Neural progenitor cell (in vitro differentiated cells): Measurements from ENCODE around the gene NACA2. TPM values are rescaled to one million over a fixed set of nuclear protein-coding genes. Genes with fewer than 3 reads are reported as not detected.

Experiments used
- DNase-seq: peaks from one replicate; pipeline ENCODE4 v3.0.0-alpha.2; 2016; ENCODE audit warnings: low spot score
- H2AFZ ChIP-seq: fragments of 200-600 bp; sonication (generic); replicated peaks from 2 replicates; pipeline ENCODE4 v1.6.1; 2016; ENCODE audit warnings: antibody characterized with exemption
- H3F3A ChIP-seq: fragments of 200-600 bp; sonication (generic); 2 replicates; pipeline ENCODE4 v1.6.1; 2016; ENCODE audit warnings: antibody characterized with exemption, low read depth
- H3K27ac ChIP-seq: fragments of 200-600 bp; sonication (generic); 2 replicates; pipeline ENCODE4 v1.5.1; 2016; ENCODE audit warnings: mild to moderate bottlenecking
- H3K27me3 ChIP-seq: fragments of 200-600 bp; sonication (generic); 2 replicates; pipeline ENCODE4 v1.6.1; 2016; ENCODE audit warnings: mild to moderate bottlenecking, moderate library complexity
- H3K36me3 ChIP-seq: fragments of 200-600 bp; sonication (generic); 2 replicates; pipeline ENCODE4 v1.5.1; 2016
- H3K4me1 ChIP-seq: fragments of 200-600 bp; sonication (generic); 2 replicates; pipeline ENCODE4 v1.6.1; 2016; ENCODE audit warnings: mixed run types
- H3K4me2 ChIP-seq: fragments of 200-600 bp; sonication (generic); 2 replicates; pipeline ENCODE4 v1.6.1; 2016
- H3K4me3 ChIP-seq: fragments of 200-600 bp; sonication (generic); 2 replicates; pipeline ENCODE4 v1.5.1; 2016
- H3K79me2 ChIP-seq: fragments of 200-600 bp; sonication (generic); 2 replicates; pipeline ENCODE4 v1.6.1; 2016; ENCODE audit warnings: low read depth
- H3K9ac ChIP-seq: fragments of 200-600 bp; sonication (generic); 2 replicates; pipeline ENCODE4 v1.6.1; 2016
- H3K9me3 ChIP-seq: fragments of 200-600 bp; sonication (generic); 2 replicates; pipeline ENCODE4 v1.5.1; 2016; ENCODE audit warnings: low read depth
- H4K20me1 ChIP-seq: fragments of 200-600 bp; sonication (generic); 2 replicates; pipeline ENCODE4 v1.6.1; 2016; ENCODE audit warnings: low read depth
- H3K27ac Mint-ChIP-seq: 3 replicates; pipeline ENCODE4 v1.8.0; 2021; ENCODE audit warnings: mixed read lengths
- H3K27me3 Mint-ChIP-seq: 2 replicates; pipeline ENCODE4 v1.8.0; 2022; ENCODE audit warnings: low read depth, mild to moderate bottlenecking, inconsistent platforms, moderate library complexity, mixed read lengths; ENCODE audit not compliant: insufficient read depth
- H3K36me3 Mint-ChIP-seq: 3 replicates; pipeline ENCODE4 v1.8.0; 2021; ENCODE audit warnings: mixed read lengths
- H3K4me1 Mint-ChIP-seq: 3 replicates; pipeline ENCODE4 v1.8.0; 2021; ENCODE audit warnings: mixed read lengths
- H3K4me3 Mint-ChIP-seq: 3 replicates; pipeline ENCODE4 v1.8.0; 2021; ENCODE audit warnings: mild to moderate bottlenecking, moderate library complexity, mixed read lengths
- H3K9me3 Mint-ChIP-seq: 3 replicates; pipeline ENCODE4 v1.8.0; 2020; ENCODE audit warnings: mixed read lengths
- EZH2 ChIP-seq: fragments of 200-600 bp; sonication (generic); IDR thresholded peaks from 2 replicates; pipeline ENCODE4 v1.6.1; 2017; ENCODE audit warnings: antibody characterized with exemption, mild to moderate bottlenecking, moderate library complexity
- EZH2phosphoT487 ChIP-seq: fragments of 200-600 bp; sonication (generic); IDR thresholded peaks from 2 replicates; pipeline ENCODE4 v1.6.1; 2017; ENCODE audit warnings: antibody characterized with exemption
- total RNA-seq: library from RNA; depleted of rRNA; stranded (reverse); fragments of >200 nt; gene quantifications from 2 replicates; pipeline ENCODE4 v1.2.3, GENCODE V29; 2015; ENCODE audit warnings: low replicate concordance
- TF ChIP-seq, protein P1 (sequence below): fragments of 200-600 bp; sonication (generic); IDR thresholded peaks from 2 replicates; pipeline ENCODE4 v1.5.1; 2017; ENCODE audit warnings: antibody characterized with exemption, mild to moderate bottlenecking

The NACA2 gene
- total RNA-seq, 1 donor from 2014 or later = not detected

DNA sequence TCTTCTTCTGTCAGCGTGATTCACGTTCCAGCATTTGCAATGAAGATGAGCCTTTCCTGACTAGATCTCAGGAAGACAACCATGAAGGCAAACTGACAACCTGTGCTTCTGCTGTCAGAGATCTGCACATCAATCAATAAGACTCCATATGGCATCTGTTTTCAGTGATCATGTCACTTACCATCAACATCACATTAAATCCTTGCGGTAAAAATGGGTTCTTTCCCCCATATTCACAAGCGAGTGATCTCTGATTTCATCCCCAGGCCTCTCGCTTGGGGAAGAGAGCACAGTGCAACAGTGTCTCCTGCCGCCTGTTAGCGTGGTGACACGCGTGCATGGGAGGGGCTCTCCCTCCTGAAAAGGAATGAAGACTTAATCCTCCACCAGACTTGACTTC is 11.1 kb downstream of the NACA2 start:
- TF ChIP-seq, protein P1, sequence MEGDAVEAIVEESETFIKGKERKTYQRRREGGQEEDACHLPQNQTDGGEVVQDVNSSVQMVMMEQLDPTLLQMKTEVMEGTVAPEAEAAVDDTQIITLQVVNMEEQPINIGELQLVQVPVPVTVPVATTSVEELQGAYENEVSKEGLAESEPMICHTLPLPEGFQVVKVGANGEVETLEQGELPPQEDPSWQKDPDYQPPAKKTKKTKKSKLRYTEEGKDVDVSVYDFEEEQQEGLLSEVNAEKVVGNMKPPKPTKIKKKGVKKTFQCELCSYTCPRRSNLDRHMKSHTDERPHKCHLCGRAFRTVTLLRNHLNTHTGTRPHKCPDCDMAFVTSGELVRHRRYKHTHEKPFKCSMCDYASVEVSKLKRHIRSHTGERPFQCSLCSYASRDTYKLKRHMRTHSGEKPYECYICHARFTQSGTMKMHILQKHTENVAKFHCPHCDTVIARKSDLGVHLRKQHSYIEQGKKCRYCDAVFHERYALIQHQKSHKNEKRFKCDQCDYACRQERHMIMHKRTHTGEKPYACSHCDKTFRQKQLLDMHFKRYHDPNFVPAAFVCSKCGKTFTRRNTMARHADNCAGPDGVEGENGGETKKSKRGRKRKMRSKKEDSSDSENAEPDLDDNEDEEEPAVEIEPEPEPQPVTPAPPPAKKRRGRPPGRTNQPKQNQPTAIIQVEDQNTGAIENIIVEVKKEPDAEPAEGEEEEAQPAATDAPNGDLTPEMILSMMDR = peak; percentile 23
- TF ChIP-seq EZH2phosphoT487 = no peak
- no peak for TF ChIP-seq EZH2
- no peaks in the 10 kb centered on the region for H3K4me1 ChIP-seq
- no peak overlapping the region for H3K27ac ChIP-seq
- H3K9ac ChIP-seq = no peak overlapping the region
- H3K27ac Mint-ChIP-seq = no peak overlapping the region
- H3K4me2 ChIP-seq = no peak overlapping the region
- DNase-seq = peak; percentile 27
- no peaks in the 10 kb centered on the region for H3K79me2 ChIP-seq
- no peak overlapping the region for H3K4me3 Mint-ChIP-seq
- H3K4me1 Mint-ChIP-seq = no peaks in the 10 kb centered on the region
- no peaks in the 10 kb centered on the region for H4K20me1 ChIP-seq
- H3K4me3 ChIP-seq = no peak overlapping the region
- no peak overlapping the region for H2AFZ ChIP-seq
- H3K9me3 Mint-ChIP-seq = no peaks in the 10 kb centered on the region
- H3K27me3 Mint-ChIP-seq = no peaks in the 10 kb centered on the region
- no peaks in the 10 kb centered on the region for H3K9me3 ChIP-seq
- H3F3A ChIP-seq = no peaks in the 10 kb centered on the region
- H3K36me3 Mint-ChIP-seq = no peaks in the 10 kb centered on the region
- H3K27me3 ChIP-seq = no peaks in the 10 kb centered on the region
- no peaks in the 10 kb centered on the region for H3K36me3 ChIP-seq

DNA sequence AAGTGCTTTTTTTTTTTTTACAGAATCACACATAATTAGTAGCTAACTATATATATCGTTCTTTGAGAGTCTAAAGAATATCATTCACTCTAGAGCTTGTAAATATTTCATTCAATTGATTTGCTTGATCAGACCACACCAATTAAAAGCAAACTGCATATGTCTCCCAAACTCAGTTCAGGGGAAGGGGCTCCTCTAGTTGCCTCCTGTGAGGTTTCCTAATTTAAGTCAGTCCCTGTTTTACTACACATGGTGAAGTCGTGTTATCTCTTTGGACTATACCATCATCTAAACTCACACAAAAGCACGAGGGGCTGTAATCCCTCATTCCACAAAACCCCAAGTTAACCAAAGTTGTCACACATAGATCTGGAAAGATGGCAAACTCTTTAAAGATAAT is 11.7 kb downstream of the NACA2 start:
- Mint-ChIP-seq H3K27me3 (no peaks in the 10 kb centered on the region), H3K27ac (no peak overlapping the region), H3K4me3 (no peak overlapping the region), H3K36me3 (no peaks in the 10 kb centered on the region), H3K4me1 (no peaks in the 10 kb centered on the region), H3K9me3 (no peaks in the 10 kb centered on the region)
- DNase-seq = no peak
- Histone ChIP-seq H3K9ac (no peak overlapping the region), H3K27ac (no peak overlapping the region), H3K9me3 (no peaks in the 10 kb centered on the region), H3K36me3 (no peaks in the 10 kb centered on the region), H3K27me3 (no peaks in the 10 kb centered on the region), H3K4me3 (no peak overlapping the region), H3K79me2 (no peaks in the 10 kb centered on the region), H4K20me1 (no peaks in the 10 kb centered on the region), H3K4me1 (no peaks in the 10 kb centered on the region), H3F3A (no peaks in the 10 kb centered on the region), H3K4me2 (no peak overlapping the region), H2AFZ (no peak overlapping the region)
- TF ChIP-seq EZH2 (no peak), EZH2phosphoT487 (no peak)
- TF ChIP-seq, protein P1 = no peak

DNA sequence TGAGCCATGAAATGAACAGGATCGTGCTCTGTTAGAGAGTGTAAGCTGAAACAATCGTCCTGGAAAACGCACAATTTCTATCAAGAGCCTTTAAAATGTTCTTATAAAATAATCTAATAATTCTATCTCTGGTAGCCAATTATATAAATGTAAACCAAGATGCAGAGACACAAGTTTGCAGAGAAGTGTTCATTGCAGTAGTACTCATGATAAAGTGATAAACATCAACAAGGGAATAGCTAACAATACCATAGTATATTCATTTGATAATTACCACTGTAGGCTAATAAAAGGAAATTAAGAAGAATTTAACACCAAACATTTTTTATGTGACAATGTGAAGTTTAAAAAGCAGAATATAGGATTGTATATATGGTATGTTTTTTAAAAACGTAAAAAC is 12.4 kb downstream of the NACA2 start:
- Histone ChIP-seq H3K4me2 (no peak overlapping the region), H3K4me3 (no peak overlapping the region), H3K79me2 (no peaks in the 10 kb centered on the region), H3K27me3 (no peaks in the 10 kb centered on the region), H3K27ac (no peak overlapping the region), H3K4me1 (no peaks in the 10 kb centered on the region), H3K9ac (no peak overlapping the region), H2AFZ (no peak overlapping the region), H4K20me1 (no peaks in the 10 kb centered on the region), H3F3A (no peaks in the 10 kb centered on the region), H3K36me3 (no peaks in the 10 kb centered on the region), H3K9me3 (no peaks in the 10 kb centered on the region)
- no peak for DNase-seq
- no peaks in the 10 kb centered on the region for H3K27me3 Mint-ChIP-seq
- H3K9me3 Mint-ChIP-seq = no peaks in the 10 kb centered on the region
- TF ChIP-seq, protein P1 = no peak
- no peak for TF ChIP-seq EZH2
- no peak for TF ChIP-seq EZH2phosphoT487
- H3K36me3 Mint-ChIP-seq = no peaks in the 10 kb centered on the region
- no peaks in the 10 kb centered on the region for H3K4me1 Mint-ChIP-seq
- no peak overlapping the region for H3K27ac Mint-ChIP-seq
- H3K4me3 Mint-ChIP-seq = no peak overlapping the region

DNA sequence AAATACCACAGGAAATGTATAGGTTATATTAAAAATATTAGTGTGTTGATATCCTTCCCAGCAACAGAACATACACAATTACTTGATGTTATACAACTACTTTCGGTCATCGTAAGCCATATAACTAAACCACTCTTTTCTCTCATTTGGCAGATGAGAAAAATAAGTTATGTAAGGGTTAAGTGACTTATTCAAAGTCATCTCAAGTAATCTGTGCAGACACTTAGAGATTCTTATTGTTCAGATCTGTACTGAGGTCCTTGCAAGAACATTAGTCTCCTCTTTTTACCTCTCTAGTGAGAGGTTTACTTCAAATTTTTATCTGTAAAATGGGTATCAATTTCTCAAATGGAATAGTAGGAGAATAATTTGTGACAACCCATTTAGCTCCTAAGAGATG is 15.0 kb downstream of the NACA2 start:
- Histone ChIP-seq H4K20me1 (no peaks in the 10 kb centered on the region), H3K4me1 (no peaks in the 10 kb centered on the region), H2AFZ (no peak overlapping the region), H3K27ac (no peak overlapping the region), H3K27me3 (no peaks in the 10 kb centered on the region), H3K4me3 (no peak overlapping the region), H3F3A (no peaks in the 10 kb centered on the region), H3K9me3 (no peaks in the 10 kb centered on the region), H3K36me3 (no peaks in the 10 kb centered on the region), H3K79me2 (no peaks in the 10 kb centered on the region), H3K9ac (no peak overlapping the region), H3K4me2 (no peak overlapping the region)
- Mint-ChIP-seq H3K36me3 (no peaks in the 10 kb centered on the region), H3K9me3 (peaks cover 3% of the 10 kb centered on the region), H3K4me3 (no peak overlapping the region), H3K27ac (no peak overlapping the region), H3K4me1 (no peaks in the 10 kb centered on the region), H3K27me3 (no peaks in the 10 kb centered on the region)
- DNase-seq = no peak
- TF ChIP-seq EZH2 (no peak), EZH2phosphoT487 (no peak)
- TF ChIP-seq, protein P1 = no peak
